ENCODE measurements around the gene LRRC3C.
"Not testable (repeated sequence)": the region's sequence is repeated elsewhere in the genome, so short reads cannot be mapped to it uniquely, and the experiment has no call there.

Gene LRRC3C

DNA sequence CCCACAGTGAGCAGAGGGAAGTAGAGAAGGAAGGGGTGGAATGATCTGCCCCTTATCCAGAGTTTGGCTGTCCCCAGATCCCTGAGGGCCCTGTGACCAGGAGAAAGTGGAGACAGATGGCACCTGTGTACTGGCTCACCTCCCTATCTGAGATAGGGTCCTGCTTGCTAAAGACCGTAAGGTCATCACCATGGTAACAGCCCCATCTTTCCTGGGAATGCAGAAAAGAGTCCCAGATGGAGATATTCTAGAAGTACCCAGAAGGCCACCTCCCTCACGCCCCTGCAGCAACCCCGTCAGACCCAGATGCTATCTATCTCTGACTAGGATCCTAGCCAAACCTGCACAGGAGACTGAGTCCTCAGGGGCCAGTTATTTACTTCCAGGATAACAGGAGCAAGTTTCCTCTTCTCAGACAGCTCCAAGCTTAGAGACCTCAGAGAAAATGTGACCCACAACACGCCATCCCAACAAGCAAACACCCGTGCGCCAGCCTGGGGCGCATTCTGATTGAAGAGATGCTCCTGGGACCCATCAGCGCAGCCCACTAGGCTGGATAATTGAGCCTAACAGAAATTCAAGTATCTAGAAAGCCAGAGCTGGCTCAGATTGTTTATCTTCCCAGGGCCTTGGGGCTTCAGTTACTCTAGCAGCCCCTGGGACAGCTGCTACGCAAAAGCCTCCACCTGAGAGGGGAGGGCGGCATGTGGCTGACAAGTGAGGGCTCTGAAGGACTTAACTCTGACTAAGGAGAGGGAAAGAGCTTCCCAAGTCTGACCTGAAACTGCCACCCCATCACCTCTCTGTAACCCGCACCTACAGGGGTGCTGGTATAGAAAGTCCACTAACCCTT is 2.0 kb upstream of the LRRC3C start:
- DNase-seq = no peak

DNA sequence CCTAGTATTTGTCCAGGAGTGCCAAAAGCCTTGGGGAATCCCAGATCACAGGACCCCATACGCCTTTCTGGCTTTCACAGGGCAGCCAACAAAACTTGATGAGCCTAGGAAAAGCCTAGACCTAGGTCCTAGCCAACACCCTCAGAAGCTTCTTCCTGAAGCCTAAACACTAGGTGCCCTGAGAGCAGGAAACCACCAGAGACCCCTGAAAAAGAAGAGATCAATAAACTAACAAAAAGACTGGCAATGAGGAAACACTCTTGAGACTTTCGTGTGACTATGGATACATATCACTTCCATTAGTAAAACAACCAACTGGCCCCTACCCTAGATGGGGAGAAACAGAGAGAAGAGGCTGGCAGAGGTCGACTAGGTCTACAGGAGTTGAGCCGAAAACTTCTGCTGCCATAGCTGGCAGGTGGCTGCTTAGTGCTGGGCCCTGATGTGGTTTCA is 1.4 kb upstream of the LRRC3C start:
- DNase-seq = no peak

DNA sequence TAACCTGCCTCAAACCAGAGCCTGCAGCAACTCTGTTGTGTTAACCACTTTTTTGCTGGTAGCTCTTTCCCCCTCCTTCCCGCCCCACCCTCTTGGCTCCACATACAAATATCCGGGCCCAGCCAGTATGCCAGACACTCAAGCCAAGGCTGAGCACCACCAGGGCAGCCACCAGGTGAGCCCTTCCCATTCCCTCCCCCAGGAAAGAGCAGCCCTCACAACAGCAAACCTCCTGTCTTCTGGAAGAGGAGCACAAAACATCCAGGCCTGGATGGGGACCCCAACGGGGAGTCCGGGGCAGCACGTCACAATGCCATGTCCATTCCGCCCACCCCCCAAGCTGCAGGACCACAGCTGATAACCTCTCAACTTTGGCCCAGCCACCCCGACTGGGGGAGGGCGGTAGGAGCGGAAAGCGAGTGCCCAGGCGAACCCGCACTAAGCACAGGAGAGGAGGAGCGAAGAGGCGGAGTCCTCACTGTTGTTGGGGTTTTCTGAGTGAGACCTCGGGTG is 888 bp upstream of the LRRC3C start:
- DNase-seq = peak; percentile 52

DNA sequence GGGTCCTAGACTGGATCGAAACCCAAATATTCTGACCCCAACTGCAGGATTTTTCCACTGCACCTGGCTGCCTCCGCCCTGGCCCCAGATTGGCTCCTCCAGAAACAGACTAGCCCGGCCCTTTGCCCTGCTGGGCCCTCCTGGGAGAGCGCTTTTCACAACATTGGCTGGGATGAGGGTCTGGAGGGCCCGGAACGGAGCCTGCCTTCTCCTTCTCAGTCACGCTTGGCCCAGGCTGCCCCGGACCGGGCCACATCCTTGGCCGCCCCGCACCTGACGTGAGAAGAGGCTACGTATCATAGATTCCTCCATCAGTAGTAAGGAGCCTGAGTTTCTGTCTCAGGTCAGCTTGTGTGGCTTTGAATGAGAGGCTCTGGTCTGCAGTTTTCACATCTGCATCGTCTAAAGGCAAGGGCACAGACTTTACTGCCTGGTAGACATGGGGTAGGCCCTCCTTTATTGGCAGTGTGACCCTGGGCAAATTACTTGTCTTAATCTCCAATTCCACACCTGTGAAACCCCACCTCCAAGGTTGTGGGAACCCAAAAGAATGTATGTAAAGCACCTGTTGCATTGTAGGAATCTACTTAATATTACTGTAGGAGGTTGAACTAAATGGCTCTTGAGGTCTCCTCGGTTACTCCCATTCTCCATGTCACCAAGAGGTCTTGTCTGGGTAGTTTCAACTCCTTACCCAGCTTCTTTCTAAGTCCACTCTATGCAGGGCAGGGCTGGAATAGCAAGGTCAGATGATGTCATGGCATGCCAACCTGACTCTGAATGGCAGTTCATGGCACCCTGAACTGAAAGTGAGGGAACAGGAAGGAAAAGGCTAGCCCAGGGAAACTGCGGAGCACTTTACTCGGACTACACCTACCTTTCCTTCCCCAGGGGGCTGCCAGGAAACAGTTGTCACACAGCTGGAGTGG is 661 bp downstream of the LRRC3C start:
- DNase-seq = no peak

DNA sequence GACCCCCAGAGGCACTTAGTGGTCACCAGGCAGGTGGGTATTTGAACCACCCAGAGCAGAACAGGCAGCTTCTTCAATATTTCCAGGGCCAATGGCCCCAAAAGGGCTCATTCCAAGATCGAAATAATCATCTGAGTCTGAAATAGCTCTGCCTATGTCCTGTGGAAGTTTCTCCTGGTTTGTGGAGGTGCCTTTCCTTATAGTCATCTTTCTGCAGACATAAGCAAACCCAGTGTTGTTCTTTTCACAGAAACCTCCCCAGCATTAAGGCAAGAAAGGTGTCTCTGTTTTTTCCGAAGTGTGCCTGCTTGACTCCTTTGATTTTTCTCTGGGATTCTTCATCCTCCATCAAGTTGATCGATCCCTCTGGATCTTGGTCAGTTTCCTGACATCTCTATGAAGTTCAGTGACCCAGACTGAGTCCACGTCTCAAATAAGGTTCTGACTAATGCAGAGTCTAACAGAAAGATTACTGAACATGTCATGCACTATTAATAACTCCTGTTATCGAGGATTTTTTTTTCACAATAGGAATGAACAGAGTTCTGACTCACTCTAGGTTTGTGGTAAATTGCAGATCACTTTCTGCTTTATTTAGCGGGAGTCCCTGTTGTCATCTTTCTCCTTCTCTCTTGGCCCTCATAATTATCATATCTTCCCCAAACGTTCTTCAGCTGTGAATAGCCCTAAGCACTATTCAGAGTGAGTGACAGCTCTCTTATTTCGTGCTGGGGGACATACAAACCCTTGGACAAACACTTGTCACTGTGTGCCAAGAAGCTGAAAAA is 1.5 kb downstream of the LRRC3C start:
- DNase-seq = no peak

DNA sequence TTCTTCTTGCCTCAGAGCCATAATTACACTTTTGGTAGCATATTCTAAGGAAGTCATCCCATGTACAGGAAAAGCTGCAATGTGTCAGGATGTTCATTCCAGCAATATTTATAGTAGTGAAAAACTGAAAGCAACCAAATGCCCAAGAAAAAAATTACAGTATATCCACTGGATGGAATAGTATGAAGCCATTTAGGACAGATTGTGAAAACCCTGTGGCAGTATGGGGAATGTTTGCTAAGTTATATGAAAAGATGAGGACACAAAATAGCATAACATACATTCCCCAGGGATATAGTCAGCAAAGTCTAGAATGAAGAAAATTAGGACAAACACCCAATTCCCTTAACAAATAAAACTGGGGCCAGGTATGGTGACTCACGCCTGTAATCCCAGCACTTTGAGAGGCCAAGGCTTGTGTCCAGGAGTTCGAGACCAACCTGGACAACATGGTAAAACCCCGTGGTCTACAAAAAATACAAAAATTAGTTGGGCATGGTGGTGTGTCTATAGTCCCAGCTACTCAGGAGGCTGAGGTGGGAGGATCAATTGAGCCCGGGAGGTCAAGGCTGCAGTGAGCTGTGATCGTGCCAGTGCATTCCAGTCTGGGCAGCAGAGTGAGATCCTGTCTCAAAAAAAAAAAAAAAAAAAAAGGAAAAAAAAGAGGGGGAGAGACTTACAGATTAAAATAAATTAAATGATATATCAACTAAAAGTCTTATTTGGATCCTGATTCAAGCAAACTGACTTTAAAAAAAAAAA is 2.3 kb downstream of the LRRC3C start:
- DNase-seq = no peak

DNA sequence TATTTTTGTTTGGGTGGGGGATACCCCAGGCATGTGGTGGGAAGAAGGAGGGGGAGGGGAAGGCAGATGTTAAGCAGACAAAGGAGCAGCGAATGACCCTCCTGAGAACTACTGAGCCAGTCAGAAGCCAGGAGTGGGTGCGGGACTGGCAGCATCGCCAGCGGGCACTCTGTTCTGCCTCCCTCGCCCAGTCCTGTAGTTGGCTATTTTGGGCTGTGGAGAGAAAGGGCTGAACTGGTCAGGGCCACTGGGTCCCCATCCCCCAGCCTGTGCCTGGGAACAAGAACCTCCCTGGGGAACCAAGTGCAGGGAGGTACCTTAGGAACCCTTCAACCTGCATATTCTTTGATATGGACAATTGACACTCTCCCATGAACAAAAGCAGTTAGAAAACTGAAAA is 6.4 kb downstream of the LRRC3C start:
- DNase-seq = no peak

DNA sequence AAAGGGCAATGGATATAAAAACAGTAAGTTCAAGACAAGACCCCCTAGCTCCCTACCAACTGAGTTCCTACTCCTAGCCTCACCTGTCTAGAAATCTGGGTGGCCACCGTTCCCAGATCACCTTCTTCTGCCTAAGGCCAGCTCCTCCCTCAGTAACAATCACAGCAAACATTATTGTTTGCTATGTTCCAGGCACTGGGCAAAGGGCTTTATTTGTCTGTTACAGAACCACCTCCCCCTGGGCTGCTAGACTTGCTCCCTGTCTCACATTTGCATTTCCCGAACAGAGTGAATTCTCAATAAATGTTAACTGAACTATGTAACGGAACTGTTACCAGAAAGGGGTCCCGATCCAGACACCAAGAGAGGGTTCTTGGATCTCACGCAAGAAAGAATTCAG is 6.8 kb downstream of the LRRC3C start:
- DNase-seq = no peak

DNA sequence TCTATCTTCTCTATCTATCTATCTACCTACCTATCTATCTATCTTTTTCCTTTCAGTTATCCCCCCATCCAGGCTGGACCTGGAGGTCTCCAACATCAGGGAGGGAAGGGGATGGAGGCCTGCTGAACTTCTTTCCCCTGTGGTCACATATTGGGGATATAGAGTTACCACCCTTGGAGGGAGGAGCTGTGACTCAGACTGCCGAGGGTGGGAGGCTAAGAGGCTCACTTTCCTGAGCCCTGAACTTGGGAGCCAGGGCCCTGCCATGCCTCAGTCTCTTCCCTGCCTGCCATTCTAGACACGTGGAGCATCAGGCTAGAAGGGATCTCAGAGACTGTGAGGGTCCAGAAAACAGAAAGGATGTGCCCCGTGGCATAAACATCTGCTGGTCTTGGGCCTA is 8.4 kb downstream of the LRRC3C start:
- no peak for DNase-seq

DNA sequence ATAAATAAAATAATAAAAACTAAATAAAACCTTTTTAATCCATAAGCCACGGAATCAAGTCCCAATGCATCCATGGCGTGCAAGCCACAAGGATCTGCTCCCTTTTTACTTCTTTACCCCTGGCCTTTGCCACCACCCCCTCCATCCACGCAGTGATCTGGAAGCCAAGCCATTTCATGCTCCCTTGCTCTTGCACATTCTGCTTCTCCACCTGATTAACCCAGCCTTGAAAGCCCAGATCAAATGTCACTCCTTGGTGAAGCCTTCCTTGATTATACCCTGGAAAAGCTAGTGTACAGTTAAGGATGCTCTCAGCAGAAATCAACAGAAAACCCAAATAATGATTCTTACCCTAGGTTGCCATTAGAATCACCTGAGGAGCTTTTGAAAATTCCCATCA is 9.9 kb downstream of the LRRC3C start:
- DNase-seq = no peak

DNA sequence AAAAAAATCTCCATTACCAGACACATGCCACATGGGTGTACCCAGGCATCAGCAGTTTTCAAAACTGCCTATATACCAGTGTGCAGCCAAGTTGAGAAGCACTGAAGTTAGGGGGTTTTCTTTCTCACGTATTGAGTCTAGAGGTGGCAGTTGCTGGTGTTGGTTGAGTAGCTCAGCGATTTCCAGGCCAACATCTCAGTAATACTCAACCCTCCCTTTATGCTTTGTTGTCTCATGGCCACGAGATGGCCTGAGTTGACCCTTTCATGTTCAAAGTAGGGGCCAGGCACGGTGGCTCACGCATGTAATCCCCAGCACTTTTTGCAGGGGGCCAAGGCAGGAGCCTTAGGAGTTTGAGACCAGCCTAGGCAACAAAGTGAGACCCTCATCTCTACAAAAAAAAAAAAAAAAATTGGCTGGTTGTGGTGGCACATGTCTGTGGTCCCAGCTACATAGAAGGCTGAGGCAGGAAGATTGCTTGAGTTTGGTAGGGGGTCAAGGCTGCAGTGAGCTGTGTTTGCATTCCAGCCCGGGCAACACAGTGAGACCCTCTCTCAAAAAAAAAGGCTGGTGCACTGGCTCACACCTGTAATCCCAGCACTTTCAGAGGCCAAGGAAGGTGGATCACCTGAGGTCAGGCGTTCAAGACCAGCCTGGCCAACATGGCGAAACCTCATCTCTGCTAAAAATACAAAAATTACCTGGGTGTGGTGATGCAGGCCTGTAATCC is 10.8 kb downstream of the LRRC3C start:
- DNase-seq = no peak

DNA sequence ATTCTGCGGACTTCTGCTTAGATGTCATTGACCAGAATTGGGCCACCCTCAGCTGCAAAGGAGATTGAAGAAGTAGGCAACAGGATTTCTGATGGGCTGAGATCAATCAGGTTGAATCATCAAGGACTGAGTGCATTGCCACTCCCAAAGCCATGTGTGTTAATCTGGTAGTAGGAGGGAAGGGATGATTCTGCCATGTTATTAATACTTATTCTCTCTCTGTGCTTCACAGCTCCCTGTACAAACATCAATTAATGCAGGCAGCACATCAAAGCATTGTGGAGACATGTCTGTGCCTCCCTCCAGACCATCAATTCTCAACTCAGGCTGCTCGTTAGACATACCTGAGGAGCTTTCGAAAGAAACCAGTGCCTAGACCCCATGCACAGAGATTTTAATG is 11.6 kb downstream of the LRRC3C start:
- no peak for DNase-seq

DNA sequence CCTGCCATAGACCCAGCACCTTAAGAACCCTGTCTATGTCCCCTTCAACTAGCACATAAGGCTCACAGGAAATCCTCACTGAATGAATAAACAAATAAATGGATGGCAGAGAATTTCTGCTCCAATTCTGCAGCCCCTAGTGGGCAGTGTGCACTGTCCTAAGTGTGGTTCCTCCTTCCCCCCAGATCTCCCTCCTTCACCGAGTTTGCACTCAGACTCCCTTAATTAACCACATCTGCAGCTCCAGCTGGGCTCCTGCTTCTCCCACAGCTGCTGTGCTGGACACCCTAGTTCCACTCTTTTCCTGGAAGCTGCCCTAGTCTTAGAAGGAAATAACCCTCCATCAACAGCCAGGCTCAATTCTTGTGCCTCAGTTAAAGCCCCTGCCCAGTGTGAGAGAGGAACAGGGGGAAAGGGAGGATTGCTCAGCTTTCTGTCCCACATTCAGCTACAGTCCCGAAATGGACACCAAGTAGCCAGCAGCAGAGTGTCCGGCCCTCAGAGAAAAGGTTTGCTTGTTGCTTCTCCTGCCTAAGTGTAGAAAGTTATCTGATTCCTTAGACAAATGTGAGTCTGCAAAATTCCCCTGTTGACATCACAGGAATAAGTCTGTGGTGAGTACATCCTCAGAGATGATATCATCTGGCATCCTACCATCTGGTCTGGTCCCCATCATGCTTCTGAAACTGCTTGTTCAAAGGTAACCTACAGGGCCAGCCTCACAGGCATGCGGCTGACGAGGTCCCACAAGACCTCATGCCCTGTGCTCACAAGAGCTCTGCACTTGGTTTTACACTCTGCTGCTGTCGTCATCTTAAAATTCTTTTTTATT is 12.3 kb downstream of the LRRC3C start:
- DNase-seq = no peak

DNA sequence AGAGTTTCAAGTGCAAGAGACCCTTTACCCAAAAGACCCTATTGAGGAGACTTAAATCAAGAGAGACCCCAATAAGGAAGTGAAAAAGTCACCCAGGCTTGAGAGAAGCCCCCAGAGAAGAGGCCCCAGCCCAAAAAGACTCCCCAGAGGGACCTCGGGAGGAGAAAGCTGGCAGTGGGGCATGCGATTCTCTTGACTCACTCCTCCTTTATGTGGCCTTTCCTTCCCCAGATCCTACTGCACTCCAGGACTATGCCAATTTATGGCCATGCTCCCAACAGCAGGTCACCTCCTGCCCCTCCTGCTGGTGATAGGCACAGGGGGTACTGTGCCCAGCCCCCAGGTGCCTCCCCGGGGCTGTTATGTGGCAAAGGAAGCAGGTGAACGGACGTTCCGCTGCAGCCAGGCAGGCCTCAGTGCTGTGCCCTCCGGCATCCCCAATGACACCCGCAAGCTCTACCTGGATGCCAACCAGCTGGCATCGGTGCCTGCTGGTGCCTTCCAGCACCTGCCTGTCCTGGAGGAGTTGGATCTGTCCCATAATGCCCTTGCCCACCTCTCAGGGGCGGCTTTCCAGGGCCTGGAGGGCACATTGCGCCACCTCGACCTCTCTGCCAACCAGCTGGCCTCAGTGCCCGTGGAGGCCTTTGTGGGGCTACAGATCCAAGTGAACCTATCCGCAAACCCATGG is 16.3 kb downstream of the LRRC3C start:
- DNase-seq = peak; percentile 51

DNA sequence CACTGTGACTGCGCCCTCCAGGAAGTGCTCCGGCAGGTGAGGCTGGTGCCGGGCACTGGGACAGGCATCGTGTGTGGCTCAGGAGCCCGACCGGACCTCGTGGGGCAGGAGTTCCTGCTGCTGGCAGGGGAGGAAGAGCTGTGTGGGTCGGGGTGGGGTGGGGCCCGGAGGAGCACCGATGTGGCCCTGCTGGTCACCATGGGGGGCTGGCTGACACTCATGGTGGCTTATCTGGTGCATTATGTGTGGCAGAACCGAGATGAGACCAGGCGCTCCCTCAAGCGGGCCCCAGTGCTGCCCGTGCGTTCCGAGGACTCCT is 16.8 kb downstream of the LRRC3C start:
- no peak for DNase-seq

DNA sequence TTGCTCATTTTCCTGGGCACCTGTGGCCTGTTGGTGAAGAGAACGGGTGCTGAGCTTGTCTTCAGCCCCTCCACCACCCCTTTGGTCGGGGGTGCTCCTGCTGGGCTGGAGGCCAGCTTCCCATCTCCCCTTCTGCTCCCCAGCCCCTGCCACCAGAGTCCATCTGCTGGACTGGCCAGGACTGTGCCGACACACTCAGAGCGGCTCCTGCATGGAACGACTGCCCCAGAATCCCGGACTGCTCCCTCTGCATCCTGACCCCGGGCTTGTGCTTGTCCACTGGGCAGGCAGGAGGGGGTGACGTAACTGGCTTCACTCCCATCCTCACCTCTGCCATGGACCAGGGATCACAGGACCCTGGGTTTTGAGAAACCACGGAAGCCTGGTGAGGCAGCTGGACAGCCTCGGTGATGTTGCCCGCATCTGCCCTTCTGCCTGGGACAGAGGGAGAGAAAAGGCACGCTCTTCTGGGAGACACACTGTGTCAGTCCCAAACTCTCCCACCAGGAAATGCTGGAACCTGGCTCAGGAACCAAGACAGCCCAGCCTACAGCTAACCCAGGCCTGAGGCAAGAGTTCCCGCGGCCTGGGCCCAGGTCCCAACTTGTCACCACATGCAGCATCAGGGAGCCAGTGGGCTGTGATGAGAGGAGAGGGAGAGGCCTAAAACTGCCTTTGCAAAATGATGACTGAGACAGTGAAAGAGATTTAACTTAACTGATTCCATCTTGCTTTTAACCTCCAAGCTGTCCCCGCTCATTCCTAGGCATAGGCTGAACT is 19.2 kb downstream of the LRRC3C start:
- DNase-seq = no peak

DNA sequence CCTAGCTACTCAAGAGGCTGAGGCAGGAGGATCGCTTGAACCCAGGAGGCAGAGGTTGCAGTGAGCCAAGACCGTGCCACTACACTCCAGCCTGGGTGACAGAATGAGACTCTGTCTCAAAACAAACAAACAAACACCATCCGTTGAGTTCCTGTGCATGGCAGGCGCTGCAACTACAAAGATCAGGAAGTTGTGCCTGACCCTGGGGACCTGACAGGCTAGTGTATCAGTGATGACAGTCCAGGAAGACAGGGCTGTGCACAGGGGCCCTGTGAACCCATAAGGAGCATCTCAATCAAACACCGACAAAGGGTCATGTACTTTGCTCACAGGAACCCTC is 20.9 kb downstream of the LRRC3C start:
- DNase-seq = not testable (repeated sequence)

DNA sequence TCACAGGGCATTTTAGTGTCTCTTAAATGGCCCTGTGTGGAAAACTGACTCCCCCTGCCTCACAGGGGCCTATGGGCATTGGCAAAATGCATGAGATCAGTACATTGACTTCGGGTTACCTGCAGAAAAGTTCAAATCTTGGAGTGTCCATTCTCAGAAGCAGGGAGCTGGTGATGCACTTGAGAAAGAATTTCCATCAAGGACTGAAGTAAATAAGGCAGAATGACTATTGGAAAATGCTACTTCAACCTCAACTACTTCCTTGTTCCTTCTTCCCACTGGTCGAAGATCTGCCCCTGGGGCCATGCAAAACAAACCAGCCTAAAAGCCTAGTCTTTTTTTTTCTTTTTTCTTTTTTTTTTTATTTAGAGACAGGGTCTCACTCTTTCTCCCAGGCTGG is 21.5 kb downstream of the LRRC3C start:
- DNase-seq = no peak

DNA sequence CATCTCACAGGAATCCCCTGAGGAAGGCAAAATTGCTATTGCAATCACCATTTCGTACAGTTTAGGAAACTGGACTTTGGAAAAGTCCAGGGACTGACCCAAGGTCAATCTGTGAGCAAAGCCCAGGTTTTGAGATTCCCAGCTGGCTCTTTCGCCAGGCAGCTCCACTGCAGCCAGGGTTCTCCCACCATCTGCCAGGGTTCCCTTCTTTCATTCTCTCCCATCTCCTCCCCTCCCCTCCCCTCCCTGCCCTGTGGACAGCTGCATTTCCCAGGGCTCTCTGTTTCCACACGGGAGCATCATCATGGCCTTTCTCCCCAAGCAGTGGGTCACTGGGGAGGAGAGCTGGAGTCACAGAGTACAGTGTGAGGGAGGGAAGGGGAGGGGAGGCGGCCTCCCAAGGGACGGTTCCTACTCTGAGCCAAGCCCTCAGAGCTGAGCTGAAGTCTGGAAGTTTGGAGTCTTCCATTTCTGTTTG is 23.4 kb downstream of the LRRC3C start:
- DNase-seq = no peak

Measured in NCI-H2029 (cell line).